K562 (cell line): ENCODE data around the gene NBEA. TPM values are rescaled to one million over a fixed set of nuclear protein-coding genes. Genes with fewer than 3 reads are reported as not detected.

Source experiments
- ATAC-seq: fragments of 200-7000 bp; cut with Tn5 transposase; 3 replicates; pipeline ENCODE4 v1.9.1; 2020; ENCODE audit warnings: moderate library complexity
- BruUV-seq: library from RNA; stranded (reverse); fragments of 400-500 nt; replicated peaks from 2 replicates; lab custom pipeline; 2021; lab: Mats Ljungman, UMichigan
- CTCF ChIA-PET: fragments of 300-600 bp; formaldehyde crosslinking; extraction: SDS; loops from one replicate; lab custom pipeline; 2021; ENCODE audit warnings: low intra/inter-chr PET ratio; lab: Yijun Ruan, JAX
- POLR2A ChIA-PET: fragments of 300-600, 350-650 bp; sonication (Branson Sonifier 250); formaldehyde crosslinking; extraction: SDS; loops from one replicate; lab custom pipeline; 2021; ENCODE audit warnings: antibody characterized with exemption, inconsistent platforms; lab: Yijun Ruan, JAX
- DNase-seq, 4 experiments: peaks; one replicate each; pipeline versions ENCODE4 v3.0.0 to v3.0.0-alpha.2; 2011 to 2018; ENCODE audit warnings: low spot score in 3 of 4, mixed read lengths in 3 of 4; ENCODE audit errors: extremely low read depth in 1 of 4
- FAIRE-seq: peaks from 2 replicates; lab custom pipeline; 2011; peaks lifted over from hg19 to GRCh38; lab: Jason Lieb, UNC
- H2AFZ ChIP-seq: 2 replicates; pipeline ENCODE4 v1.6.0; 2011; ENCODE audit warnings: low read depth, low read length, control low read depth, inconsistent platforms
- H3K27ac ChIP-seq: fragments of 200-600 bp; 3 replicates; pipeline ENCODE4 v1.8.0; 2011; ENCODE audit warnings: low read depth, mild to moderate bottlenecking, control low read depth, inconsistent platforms, low read length, moderate library complexity, mixed read lengths; ENCODE audit errors: extremely low read depth
- H3K27me3 ChIP-seq, 2 experiments: fragments of 300-600 bp in 1 of 2; 2 replicates in 1 of 2; 3 replicates in 1 of 2; pipeline versions ENCODE4 v1.6.0 to v1.8.0; 2011; ENCODE audit warnings: inconsistent platforms in 2 of 2, low read length in 2 of 2, mild to moderate bottlenecking in 1 of 2, mixed read lengths in 1 of 2, moderate library complexity in 1 of 2; ENCODE audit not compliant: control insufficient read depth in 2 of 2, insufficient read depth in 2 of 2
- H3K36me3 ChIP-seq: fragments of 300-600 bp; 3 replicates; pipeline ENCODE4 v1.8.0; 2011; ENCODE audit warnings: mild to moderate bottlenecking, low read length, inconsistent platforms; ENCODE audit not compliant: control insufficient read depth, insufficient read depth
- H3K4me1 ChIP-seq, 2 experiments: fragments of 200-600 bp in 1 of 2; replicated peaks in 1 of 2; 2 replicates in 1 of 2; 3 replicates in 1 of 2; pipeline versions ENCODE4 v1.5.1 to v1.8.0; 2011; ENCODE audit warnings: inconsistent platforms in 2 of 2, low read length in 2 of 2, mild to moderate bottlenecking in 1 of 2, mixed read lengths in 1 of 2, moderate library complexity in 1 of 2; ENCODE audit not compliant: control insufficient read depth in 2 of 2, insufficient read depth in 2 of 2
- H3K4me2 ChIP-seq: 2 replicates; pipeline ENCODE4 v1.6.1; 2011; ENCODE audit warnings: low read length, control low read depth, inconsistent platforms, mixed read lengths; ENCODE audit not compliant: insufficient read depth
- H3K4me3 ChIP-seq: fragments of 200-600 bp; sonication (generic), shearing (Covaris generic); 2 replicates; pipeline ENCODE4 v1.5.1; 2016; ENCODE audit warnings: control low read depth, inconsistent platforms
- H3K79me2 ChIP-seq: fragments of 200-600 bp; 3 replicates; pipeline ENCODE4 v1.8.0; 2011; ENCODE audit warnings: low read length, inconsistent platforms; ENCODE audit not compliant: control insufficient read depth, insufficient read depth
- H3K9ac ChIP-seq, 2 experiments: 2 replicates each; pipeline versions ENCODE4 v1.6.0 to v1.6.1; 2011; ENCODE audit warnings: low read depth in 2 of 2, low read length in 2 of 2, control low read depth in 1 of 2, inconsistent platforms in 1 of 2, mild to moderate bottlenecking in 1 of 2, mixed read lengths in 1 of 2; ENCODE audit not compliant: insufficient read depth in 1 of 2
- H3K9me1 ChIP-seq: one replicate; pipeline ENCODE4 v1.6.0; 2011; ENCODE audit warnings: inconsistent platforms, mild to moderate bottlenecking, low read length, moderate library complexity; ENCODE audit not compliant: control insufficient read depth, insufficient read depth
- H3K9me3 ChIP-seq: replicated peaks from 2 replicates; pipeline ENCODE4 v1.5.1; 2011; ENCODE audit warnings: low read depth, low read length, inconsistent platforms; ENCODE audit not compliant: control insufficient read depth, insufficient read depth
- H4K20me1 ChIP-seq: replicated peaks from 2 replicates; pipeline ENCODE4 v1.6.1; 2011; ENCODE audit warnings: low read length, inconsistent platforms, mixed read lengths; ENCODE audit not compliant: control insufficient read depth, insufficient read depth
- CREB1 ChIP-seq, 2 experiments: sonication (generic) in 1 of 2; formaldehyde crosslinking in 1 of 2; IDR thresholded peaks; 2 replicates each; pipeline versions ENCODE4 v1.6.1 to v1.8.0; 2012 to 2022; ENCODE audit warnings: inconsistent platforms in 1 of 2, mild to moderate bottlenecking in 1 of 2, missing genetic modification reagents in 1 of 2, moderate library complexity in 1 of 2
- HLTF ChIP-seq: fragments of 450-650 bp; IDR thresholded peaks from 2 replicates; pipeline ENCODE4 v1.6.1; 2016
- MCM2 ChIP-seq: fragments of 450-650 bp; IDR thresholded peaks from 2 replicates; pipeline ENCODE4 v1.6.1; 2017; ENCODE audit warnings: low read depth, mild to moderate bottlenecking
- NR3C1 ChIP-seq: sonication (generic); formaldehyde crosslinking; IDR thresholded peaks from 2 replicates; pipeline ENCODE4 v1.8.1; 2022; ENCODE audit warnings: missing genetic modification reagents
- ZNF212 ChIP-seq: fragments of 450-650 bp; formaldehyde crosslinking; IDR thresholded peaks from 2 replicates; pipeline ENCODE4 v1.4.0; 2020; ENCODE audit warnings: mild to moderate bottlenecking
- ZNF347 ChIP-seq: fragments of 450-650 bp; formaldehyde crosslinking; IDR thresholded peaks from 2 replicates; pipeline ENCODE4 v1.4.0; 2020; ENCODE audit warnings: low read depth, mild to moderate bottlenecking, moderate library complexity
- WGBS: fragments of 100-300 bp; shearing (Covaris generic); methylation state at CpG from one replicate; pipeline ENCODE4 v1.1.6; 2016; ENCODE audit warnings: low coverage, mixed read lengths; ENCODE audit not compliant: insufficient coverage; ENCODE audit errors: missing lambda C conversion rate; 5-methylcytosine and 5-hydroxymethylcytosine counted together
- in situ Hi-C: fragments of 300-500 bp; cut with MboI; formaldehyde crosslinking; loops from 4 replicates; pipeline ENCODE4 v1.15.0; 2018; ENCODE audit warnings: inconsistent platforms, mixed read lengths
- intact Hi-C: fragments of 100-400 bp; cut with micrococcal nuclease; formaldehyde crosslinking; loops from 2 replicates; pipeline ENCODE4 v1.14.2; 2022
- polyA plus RNA-seq, 8 experiments: library from polyadenylated mRNA; depleted of rRNA in 4 of 8; stranded (reverse) in 5 of 8; unstranded in 3 of 8; fragments of >200 nt; fragmentation: Nextera tagmentation in 2 of 8; fragmentation: Illumina TruSeq in 1 of 8; extraction: Ambion mirVana in 2 of 8; extraction: Trizol in 1 of 8; gene quantifications; 2 replicates each; pipeline versions ENCODE4 v1.2.1 to v1.2.3, GENCODE V29; 2011 to 2014; ENCODE audit warnings: inconsistent platforms in 1 of 8, missing spikeins in 1 of 8
- total RNA-seq, 7 experiments: library from RNA; depleted of rRNA in 6 of 7; stranded (reverse); fragments of >200 nt in 6 of 7; fragmentation: Illumina TruSeq in 2 of 7; extraction: Trizol in 2 of 7; gene quantifications; 2 replicates each; pipeline versions ENCODE4 v1.2.1 to v1.2.3, GENCODE V29; 2011 to 2021; ENCODE audit warnings: low replicate concordance in 1 of 7
- TF ChIP-seq, protein P1 (sequence below): fragments of 450-650 bp; IDR thresholded peaks from 2 replicates; pipeline ENCODE4 v1.6.1; 2016; ENCODE audit warnings: mild to moderate bottlenecking

NBEA gene
- total and polyA plus RNA-seq, 9 of the 15 experiments (the other 6 are each of a cell fraction or from before 2014, with no cell fraction given): 0.03 to 0.94 (median 0.05) TPM; not detected in 2

DNA sequence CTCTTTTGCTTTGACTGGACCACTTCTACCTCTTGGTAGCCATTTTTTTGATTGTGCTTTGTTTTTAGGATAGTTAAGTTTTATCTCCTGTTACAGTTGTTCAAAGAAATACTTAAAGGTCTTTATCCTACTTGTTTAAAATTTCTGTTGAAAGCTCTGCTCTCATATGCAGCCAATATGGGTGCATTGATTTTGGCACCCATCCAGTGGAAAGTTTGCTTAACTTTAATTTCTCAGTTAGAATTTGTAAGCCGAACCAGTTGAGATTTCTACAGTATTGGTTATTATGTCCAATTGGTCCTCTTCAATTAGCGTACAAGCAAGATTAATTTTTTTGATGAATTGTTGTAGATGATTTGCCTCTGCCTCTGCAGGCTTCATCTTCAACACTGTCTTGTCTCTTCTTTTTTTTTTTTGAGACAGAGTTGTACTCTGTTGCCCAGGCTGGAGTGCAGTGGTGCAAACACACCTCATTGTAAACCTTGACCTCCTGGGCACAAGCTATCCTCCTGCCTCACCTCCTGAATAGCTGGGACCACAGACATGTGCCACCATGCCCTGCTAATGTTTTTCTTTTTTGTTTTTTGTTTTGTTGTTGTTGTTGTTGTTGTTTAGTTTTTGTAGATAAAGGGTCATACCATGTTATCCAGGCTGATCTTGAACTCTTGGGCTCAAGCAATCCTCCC, 469.1 kb downstream of the NBEA start:
- DNase-seq (no peak), FAIRE-seq (no peak)
- TF ChIP-seq, protein P1, sequence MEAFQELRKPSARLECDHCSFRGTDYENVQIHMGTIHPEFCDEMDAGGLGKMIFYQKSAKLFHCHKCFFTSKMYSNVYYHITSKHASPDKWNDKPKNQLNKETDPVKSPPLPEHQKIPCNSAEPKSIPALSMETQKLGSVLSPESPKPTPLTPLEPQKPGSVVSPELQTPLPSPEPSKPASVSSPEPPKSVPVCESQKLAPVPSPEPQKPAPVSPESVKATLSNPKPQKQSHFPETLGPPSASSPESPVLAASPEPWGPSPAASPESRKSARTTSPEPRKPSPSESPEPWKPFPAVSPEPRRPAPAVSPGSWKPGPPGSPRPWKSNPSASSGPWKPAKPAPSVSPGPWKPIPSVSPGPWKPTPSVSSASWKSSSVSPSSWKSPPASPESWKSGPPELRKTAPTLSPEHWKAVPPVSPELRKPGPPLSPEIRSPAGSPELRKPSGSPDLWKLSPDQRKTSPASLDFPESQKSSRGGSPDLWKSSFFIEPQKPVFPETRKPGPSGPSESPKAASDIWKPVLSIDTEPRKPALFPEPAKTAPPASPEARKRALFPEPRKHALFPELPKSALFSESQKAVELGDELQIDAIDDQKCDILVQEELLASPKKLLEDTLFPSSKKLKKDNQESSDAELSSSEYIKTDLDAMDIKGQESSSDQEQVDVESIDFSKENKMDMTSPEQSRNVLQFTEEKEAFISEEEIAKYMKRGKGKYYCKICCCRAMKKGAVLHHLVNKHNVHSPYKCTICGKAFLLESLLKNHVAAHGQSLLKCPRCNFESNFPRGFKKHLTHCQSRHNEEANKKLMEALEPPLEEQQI: no peak
- TF ChIP-seq ZNF212 (CRISPR knock-in tag) (no peak), ZNF347 (no peak), MCM2 (no peak), NR3C1 (no peak), HLTF (no peak), CREB1 (IDR thresholded peaks at IDR 0.05) (no peak), CREB1 (CRISPR knock-in tag; IDR thresholded peaks at IDR 0.05) (no peak)
- TF ChIP-seq, all 486 proteins: peak for 0
- H3K27ac ChIP-seq: no peak overlapping the region
- H3K9me1 ChIP-seq: no peaks in the 10 kb centered on the region
- WGBS: 0% methylated on average over 2 of the region's 2 CpGs
- H2AFZ ChIP-seq: no peak overlapping the region
- H3K4me3 ChIP-seq: no peak overlapping the region
- no peaks in the 10 kb centered on the region for H3K9me3 ChIP-seq
- H4K20me1 ChIP-seq: no peaks in the 10 kb centered on the region
- ChIA-PET POLR2A (no interaction called here), CTCF (no interaction called here)
- no peaks in the 10 kb centered on the region for H3K27me3 ChIP-seq
- H3K4me1 ChIP-seq: no peaks in the 10 kb centered on the region
- no peaks in the 10 kb centered on the region for H3K36me3 ChIP-seq
- ATAC-seq: no peak
- no TSS peak for BruUV-seq
- H3K79me2 ChIP-seq: no peaks in the 10 kb centered on the region
- in situ Hi-C loops: no loop called here
- H3K4me2 ChIP-seq: no peak overlapping the region
- H3K9ac ChIP-seq: no peak overlapping the region
- intact Hi-C loops: no loop called here
